ENCODE data around the gene CA12.

CA12 gene

DNA sequence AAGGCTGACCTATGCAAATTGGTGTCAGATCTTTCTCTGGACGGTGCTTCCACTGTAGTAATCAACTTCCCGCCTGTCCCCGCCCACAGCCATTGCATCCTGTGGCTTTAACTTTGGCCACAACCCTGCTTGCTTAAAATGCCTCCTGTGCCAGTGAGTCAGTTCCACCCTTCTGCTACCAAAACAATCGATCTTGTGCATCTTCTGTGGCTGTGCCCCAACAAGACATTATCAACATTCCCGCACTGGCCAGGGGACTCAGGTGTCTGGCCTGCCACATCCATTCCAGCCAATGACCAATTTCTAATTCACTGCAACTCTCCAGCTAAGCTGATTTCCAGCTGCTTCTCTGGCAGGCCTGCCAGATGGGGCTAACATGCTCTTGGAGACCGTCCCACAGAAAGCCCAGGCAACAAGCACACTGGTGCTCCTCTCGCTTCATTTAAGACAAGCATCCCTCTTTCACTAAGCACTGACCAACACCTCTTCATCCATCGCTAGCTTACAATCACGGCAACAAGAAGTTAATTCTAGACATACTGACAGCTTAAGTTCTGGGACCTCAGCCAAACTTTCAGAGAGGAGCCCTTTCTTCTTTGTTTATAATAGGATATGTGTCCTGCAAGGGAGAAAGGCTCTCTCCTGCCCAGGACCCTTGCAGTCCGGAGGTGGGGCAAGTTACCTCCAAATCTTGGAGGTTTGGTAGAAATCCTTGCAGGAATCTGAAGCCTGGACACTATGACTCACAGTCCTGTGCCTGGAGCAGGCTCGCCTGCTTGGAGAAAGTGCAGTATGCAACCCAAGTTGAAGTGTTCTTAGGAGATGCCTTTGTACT lies 6.7 kb downstream of the CA12 start:
- no peak for DNase-seq

- no peak for DNase-seq
These were observed 7.6 kb downstream of the CA12 start for GRCh38 chr15:63373866-63374548.

- DNase-seq = no peak
These were observed 8.3 kb downstream of the CA12 start for GRCh38 chr15:63373330-63373729.

DNA sequence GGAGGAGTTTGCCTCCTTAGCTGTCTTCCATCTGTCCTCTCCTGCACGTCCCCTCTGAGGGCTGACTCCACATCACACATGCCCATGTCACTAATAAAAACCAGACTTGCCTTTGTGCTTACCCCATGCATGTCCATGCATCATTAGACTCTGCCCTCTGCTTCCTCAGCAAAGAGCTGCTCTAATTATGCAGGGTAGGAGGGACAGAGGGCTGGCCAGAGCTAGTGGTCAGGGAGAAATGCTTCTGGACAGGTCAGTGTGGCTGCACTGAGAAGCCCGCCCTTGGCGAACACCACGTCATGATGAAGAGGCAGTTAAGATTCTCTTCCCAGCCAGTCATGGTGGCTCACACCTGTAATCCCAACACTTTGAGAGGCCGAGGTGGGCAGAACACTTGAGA lies 8.9 kb downstream of the CA12 start:
- DNase-seq = no peak

DNA sequence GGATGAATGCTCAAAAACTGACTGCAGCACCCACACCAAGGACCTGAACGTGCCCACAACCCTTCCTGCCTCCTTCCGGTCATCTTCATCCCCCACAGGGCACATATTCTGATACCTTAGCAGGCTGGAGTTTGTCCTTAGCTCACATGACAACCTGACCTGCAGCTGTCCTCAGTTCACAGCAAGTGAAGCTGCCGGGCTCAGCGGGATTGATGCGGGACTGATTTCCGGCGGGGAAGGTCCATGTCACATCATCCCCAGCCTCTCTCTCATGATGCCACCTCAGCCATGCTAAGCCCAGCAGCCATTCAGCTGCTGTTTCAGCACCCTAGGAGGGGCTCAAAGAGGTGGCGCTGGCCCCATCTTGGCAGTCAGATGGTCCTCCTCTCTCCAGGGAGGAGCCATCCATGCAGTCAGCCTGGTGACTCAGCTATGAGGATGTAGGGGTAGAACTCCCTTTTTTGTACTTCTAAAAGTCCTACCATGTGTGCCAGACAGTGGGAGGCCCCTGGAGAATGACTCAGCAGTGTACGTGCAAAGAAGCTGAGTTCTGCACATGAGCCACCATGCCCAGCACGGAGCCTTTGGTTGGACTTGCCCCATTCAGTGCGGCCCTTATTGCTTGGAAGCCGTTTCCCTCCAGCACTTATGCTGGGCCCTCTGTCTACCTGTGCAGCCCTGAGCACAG lies 9.5 kb downstream of the CA12 start:
- DNase-seq = no peak

DNA sequence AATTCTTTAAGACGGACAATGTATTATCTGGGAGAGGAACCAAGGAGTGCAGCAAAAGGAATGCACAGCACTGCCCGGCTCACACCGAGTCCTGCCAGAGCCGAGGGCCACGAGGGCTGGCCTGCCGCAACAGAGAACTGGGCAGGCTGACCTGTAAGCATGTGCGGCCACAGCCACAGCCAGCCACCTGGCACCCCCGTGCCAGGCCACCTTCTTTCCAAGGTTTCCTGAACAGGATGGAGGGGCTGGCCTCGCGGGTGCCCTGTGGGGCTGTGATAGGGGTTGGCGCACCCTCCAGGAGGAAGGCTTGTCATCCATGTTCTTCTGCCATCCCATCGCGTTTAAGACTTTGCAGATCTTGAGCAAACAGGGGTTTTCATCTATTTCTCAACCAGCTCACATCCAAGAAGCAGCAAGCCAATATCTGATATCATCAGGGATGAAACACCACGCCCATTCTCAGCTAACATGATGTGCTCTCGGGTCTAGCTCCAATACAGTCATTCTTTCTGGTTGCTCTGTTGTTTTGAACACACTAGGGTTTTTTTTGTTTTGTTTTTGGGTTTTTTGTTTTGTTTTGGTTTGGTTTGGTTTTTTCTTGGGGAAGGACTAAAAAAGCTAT lies 10.2 kb downstream of the CA12 start:
- no peak for DNase-seq

GRCh38 chr15:63370764-63371163 lies 10.9 kb downstream of the CA12 start:
- no peak for DNase-seq

DNA sequence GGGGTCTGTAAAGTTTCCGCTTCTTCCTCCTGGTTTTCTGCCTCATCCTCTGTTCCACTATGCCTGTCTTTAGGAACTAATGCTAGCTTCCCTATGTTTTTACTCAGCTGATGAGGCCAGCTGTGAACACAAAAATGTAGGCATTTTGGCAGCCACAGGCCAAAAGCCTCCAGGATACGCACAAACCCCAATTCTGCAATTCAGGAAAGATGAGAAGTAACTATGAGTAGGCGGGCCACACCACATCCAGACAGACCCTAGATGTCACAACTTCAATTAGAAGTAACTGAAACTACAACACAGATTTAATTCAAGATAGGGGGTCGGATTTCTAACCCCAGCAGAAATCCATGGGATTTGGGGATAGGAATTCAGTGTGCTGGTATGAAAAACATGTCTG lies 11.9 kb downstream of the CA12 start:
- no peak for DNase-seq

GRCh38 chr15:63369296-63369695 lies 12.3 kb downstream of the CA12 start:
- DNase-seq = no peak

GRCh38 chr15:63368503-63368902 lies 13.1 kb downstream of the CA12 start:
- DNase-seq = no peak

DNA sequence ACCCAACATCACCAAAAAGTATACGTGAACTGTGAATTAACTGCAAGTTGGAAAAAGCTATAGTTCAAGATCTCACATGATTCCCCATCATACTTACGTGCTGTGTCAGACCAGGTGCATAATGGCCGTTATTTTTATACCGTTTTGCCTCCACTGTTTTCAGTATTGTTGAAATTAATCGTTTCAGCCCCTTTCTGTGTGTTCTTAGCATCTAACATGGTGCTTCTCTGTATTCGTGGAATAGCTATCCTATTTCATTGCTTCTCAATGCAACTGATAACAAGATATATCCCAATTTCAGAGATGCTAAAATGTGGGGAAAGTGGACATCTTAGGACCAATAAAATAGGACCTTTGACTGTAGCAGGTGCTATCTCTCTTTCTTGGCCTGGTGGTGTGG lies 13.7 kb downstream of the CA12 start:
- no peak for DNase-seq

GRCh38 chr15:63367390-63367789 lies 14.3 kb downstream of the CA12 start:
- DNase-seq = no peak

DNA sequence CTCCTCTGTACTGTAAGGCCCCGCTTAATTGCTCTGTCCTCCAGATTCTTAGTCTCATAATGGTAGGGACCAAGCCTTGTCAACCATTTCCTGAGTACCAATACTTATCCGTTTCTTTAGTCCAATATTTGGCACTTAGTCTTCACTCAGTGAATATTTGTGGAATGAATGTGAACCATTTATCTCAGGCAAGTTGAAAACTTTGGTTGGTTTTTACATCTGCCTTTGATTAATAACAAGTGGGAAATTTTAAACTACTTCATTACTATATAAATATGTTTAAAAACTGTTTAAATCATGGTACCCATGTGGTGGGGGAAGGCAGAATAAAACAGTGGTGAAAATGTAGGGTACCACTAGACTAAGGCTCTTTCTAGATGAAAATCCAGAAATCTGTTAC lies 15.2 kb downstream of the CA12 start:
- no peak for DNase-seq

GRCh38 chr15:63365273-63365680 lies 16.4 kb downstream of the CA12 start:
- no peak for DNase-seq

GRCh38 chr15:63364399-63365272 lies 17.0 kb downstream of the CA12 start:
- no peak for DNase-seq

DNA sequence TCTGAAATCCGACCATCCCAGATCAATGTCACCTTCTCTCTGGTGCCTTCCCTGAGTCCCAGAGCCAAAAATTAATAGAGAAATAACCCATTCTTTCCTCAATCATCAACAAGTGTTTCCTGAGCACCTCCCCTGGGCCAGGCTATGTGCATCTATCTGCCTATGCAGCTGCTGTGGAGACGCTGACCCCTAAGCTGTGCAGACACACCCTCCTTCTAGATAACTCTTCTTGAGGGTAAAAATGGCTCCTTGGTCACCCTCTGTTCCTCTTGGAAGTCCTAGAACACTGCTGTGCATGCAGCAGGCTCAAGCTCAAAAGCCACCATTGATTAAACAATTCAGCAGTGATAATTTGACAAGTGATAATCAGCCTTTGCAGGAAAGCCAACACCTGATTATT lies 18.4 kb downstream of the CA12 start:
- DNase-seq = no peak

DNA sequence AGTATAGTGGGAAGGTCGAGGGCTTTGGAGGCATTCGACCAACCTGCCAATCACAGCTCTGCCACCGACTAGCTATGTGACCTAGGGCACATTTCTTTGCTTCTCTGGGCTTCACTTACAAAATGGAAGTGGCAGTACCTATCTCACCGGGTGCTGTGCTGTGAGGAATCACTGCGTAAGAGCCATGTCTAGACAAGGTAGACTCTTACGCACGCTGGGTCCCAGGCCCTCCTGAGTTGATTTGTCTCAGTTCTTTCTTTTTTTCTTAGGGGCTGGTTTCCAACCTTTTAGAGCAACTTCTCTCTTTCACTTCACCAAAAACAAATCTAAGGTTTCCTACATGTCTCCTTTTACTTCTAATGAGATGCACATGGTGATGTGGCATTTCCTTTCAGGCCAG lies 18.8 kb downstream of the CA12 start:
- DNase-seq = no peak

DNA sequence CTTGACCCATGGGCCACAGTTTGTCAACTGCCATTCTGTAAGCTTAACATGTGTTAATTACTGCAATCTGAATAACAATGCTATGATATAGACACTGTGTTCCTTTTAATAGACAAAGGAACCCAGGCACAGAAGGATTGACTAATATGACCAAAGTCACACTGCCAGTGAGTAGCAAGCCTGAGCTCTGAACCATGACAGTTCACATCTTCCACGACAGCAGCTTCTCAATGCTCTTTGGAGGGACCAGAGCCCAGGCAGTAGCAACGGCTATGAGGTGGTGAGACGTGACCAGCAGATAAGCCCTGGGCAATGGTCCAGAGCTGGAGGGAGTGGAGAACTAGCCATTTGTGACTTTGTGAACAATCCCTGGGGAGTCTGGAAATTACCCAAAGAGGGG lies 19.4 kb downstream of the CA12 start:
- DNase-seq = no peak

- no peak for DNase-seq
These were observed 21.5 kb downstream of the CA12 start for GRCh38 chr15:63360170-63360569.

- DNase-seq = no peak
These were observed 23.2 kb downstream of the CA12 start for GRCh38 chr15:63358241-63359029.

- DNase-seq = no peak
These were observed 23.9 kb downstream of the CA12 start for GRCh38 chr15:63357731-63358130.

DNA sequence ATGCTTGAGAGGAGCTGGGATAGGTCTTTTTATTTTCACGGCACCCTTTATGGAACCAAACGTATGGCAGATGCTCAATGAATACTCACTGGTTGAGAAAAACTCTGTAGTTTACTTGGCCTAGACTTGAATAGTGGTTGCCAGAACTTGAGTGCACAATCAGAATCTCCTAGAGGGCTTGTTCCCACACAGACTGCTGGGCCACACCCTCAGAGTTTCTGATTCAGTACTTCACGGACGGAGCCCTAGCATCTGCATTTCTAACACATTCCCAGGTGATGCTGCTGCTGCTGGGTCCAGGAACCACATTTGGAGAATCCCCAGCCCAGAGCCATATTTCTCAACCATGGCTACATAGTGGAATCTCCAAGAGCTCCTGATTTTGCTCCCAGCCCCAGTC lies 24.6 kb downstream of the CA12 start:
- no peak for DNase-seq

Measured in activated gamma-delta T cell treated with Interleukin-2 at 50 U/mL for 16 hours (primary cell).